GM13976 (cell line): ENCODE results near the gene CETN1.

Source experiments
- DNase-seq: peaks from one replicate; pipeline ENCODE4 v3.0.0; 2012; ENCODE audit warnings: low spot score
- in situ Hi-C: fragments of 300-500 bp; cut with MboI; formaldehyde crosslinking; loops from one replicate; pipeline ENCODE4 v1.12.0; 2022; ENCODE audit warnings: low sequenced_read_pairs, mixed read lengths, inconsistent platforms; ENCODE audit not compliant: unreplicated experiment
- TF ChIP-seq, protein P1 (sequence below): IDR thresholded peaks from 2 replicates; pipeline ENCODE4 v1.5.1; 2012; ENCODE audit warnings: borderline replicate concordance, mild to moderate bottlenecking; ENCODE audit not compliant: insufficient read depth; ENCODE audit errors: extremely low read depth, missing control alignments, control extremely low read depth

The CETN1 gene

DNA sequence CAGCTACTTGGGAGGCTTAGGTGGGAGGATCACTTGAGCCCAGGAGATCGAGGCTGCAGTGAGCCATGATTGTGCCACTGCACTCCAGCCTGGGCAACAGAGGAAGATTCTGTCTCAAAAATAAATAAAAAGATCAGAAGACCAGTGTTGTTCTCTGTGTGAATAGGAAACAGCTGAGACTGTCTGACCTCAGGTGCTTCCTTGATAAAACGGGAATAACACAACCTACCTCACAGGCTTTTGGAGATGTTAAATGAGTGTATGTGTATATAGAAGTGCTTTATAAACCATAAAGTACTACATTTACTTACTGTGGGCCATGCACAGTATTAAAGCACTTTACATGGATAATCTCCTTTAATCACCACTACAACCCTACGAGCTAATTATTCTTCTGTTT, 9.9 kb upstream of the CETN1 start:
- TF ChIP-seq, protein P1, sequence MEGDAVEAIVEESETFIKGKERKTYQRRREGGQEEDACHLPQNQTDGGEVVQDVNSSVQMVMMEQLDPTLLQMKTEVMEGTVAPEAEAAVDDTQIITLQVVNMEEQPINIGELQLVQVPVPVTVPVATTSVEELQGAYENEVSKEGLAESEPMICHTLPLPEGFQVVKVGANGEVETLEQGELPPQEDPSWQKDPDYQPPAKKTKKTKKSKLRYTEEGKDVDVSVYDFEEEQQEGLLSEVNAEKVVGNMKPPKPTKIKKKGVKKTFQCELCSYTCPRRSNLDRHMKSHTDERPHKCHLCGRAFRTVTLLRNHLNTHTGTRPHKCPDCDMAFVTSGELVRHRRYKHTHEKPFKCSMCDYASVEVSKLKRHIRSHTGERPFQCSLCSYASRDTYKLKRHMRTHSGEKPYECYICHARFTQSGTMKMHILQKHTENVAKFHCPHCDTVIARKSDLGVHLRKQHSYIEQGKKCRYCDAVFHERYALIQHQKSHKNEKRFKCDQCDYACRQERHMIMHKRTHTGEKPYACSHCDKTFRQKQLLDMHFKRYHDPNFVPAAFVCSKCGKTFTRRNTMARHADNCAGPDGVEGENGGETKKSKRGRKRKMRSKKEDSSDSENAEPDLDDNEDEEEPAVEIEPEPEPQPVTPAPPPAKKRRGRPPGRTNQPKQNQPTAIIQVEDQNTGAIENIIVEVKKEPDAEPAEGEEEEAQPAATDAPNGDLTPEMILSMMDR = no peak
- DNase-seq = no peak
- in situ Hi-C loops = no loop called here

DNA sequence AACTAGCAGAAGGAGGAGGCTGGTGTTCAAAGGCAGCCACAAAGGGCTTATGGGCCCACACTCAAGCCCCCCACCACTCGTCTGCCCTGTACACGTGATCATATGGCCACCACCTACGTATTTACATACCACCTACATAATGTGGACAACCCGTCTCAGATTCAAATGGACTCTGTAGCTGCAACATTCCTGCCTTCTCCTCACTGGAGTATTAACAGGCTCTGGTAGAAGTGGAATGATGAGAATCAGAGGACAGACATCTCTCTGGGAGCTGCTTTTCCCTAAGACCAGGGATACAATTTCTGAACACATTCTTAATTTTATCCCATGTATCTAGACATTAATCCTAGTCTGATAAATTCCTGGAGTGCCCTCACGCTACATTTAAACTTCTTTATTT, 9.5 kb upstream of the CETN1 start:
- in situ Hi-C loops = no loop called here
- no peak for DNase-seq
- TF ChIP-seq, protein P1 = no peak

DNA sequence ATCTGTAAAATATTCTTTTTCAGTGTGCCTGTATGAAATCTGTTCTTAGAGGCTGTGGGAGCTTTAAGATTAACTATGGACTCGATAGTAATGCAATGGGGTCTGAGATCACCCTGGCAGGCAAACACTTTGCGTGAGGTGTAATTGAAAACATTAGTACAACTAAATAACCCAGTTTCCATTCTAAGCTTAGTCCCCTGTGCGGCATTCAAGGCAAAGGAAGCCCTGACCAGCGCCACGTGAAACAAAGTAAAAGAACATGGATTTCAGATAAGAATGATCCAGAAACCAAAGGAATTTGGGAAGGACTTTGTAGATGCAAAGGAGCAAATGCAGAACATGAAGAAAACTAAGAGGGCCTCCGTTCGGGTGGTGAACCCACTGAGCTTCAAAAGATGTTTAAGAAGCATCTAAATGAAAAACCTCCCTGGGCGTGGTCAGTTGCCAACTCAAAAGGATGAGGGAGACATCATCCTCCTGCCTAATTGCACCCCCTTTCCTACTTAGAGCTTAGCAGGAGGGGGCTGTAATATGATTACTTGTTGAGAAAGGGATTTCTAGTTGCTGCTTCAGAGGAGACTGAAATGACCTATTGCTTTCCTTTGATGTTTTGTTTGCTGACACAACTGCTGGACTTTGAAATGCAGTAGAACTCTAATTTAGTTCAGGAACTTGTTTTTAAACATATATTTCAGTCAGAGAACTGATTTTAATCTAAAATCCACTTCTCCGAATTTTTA, 7.9 kb upstream of the CETN1 start:
- DNase-seq = no peak
- TF ChIP-seq, protein P1 = no peak
- in situ Hi-C loops = no loop called here

GRCh38 chr18:572831-573289, 7.3 kb upstream of the CETN1 start:
- in situ Hi-C loops = no loop called here
- DNase-seq = no peak
- TF ChIP-seq, protein P1 = no peak

- TF ChIP-seq, protein P1 = no peak
- in situ Hi-C loops = no loop called here
- no peak for DNase-seq
These were observed 6.8 kb upstream of the CETN1 start for GRCh38 chr18:573385-573784.

DNA sequence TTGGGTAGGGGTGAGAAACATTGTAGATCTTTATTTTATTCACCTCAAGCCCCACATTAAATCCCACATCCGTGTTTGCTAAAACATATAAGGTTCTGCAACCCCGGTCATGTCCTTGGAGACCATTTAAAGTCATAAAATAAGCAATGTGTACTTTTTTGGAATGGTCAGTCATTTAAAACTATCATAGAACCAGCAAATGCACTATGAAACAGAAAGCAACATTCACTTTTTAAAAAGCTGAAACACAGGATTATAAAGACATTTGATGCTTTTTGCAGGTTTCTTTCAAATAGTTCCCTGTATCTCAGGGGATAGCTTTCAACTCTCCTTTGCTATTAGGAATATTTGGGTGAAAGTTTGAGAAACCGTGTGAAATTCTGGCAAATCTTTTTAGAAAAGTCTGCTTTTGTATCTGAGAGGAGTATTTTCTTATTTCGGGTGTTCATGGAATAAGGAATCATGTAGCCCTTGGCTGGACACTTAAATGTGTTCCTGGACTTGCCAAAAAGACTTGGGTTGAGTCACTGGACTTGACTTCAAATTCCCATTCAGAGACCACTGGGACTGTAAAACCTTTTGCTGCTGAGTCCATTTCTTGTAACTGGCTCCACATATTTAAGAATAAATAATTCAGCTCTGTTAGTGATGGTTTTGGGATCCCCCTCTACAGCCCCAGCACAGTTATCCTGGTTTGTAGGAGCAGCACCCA, 5.9 kb upstream of the CETN1 start:
- in situ Hi-C loops = no loop called here
- TF ChIP-seq, protein P1 = no peak
- no peak for DNase-seq
